Measurements from ENCODE around the gene F12.

DNA sequence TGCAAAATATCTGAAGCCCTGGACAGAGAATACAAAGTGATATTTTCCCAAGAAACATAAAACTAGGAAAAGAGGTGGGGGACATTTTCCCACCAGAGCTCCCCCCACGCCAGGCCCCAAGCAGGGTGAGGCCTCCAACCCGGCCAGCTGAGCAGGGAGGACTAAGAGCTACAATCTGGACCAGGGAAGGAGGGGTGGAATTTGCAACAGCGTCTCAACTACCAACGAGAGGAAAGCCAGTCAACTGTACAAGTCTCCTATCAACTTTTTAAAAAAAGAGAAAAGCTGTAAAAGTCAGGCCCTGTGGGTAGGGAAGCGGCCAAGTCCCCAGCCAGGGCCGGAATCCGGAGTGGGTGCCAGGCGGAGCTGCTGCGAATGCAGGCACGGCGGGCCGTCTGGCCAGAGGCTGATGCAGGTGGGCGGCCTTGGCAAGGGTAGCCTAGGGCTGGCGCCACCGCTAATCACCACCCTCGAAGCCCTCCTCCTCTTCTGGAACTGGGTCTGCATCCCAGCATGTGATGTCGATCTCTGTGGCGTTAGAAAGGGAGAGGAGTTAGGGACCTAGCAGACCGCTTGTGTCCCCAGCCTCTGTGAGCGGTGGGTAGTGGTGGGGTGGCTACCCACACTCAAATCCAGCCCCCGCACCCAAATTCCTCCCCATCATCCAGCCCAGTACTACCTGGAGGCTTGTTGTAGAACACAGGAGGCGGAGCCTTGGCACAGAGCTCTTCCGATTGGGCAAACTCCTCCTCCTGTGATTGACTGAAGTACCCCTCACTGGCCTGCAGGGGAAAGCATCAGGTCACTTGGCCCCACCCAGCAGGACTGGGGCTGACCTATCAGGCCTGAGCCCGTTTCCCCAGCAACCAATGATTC lies 47.9 kb upstream of the F12 start:
- TF ChIP-seq EZH2phosphoT487 (IDR thresholded peaks at IDR 0.05; ENCODE audit: insufficient read depth, low read depth) (no peak), EZH2 (IDR thresholded peaks at IDR 0.05; ENCODE audit: insufficient read depth, poor library complexity, severe bottlenecking) (no peak)

All from GM23248 (cell line).